ENCODE data around the gene FCRL5.
"Not testable (repeated sequence)": the region's sequence is repeated elsewhere in the genome, so short reads cannot be mapped to it uniquely, and the experiment has no call there.

Gene FCRL5

DNA sequence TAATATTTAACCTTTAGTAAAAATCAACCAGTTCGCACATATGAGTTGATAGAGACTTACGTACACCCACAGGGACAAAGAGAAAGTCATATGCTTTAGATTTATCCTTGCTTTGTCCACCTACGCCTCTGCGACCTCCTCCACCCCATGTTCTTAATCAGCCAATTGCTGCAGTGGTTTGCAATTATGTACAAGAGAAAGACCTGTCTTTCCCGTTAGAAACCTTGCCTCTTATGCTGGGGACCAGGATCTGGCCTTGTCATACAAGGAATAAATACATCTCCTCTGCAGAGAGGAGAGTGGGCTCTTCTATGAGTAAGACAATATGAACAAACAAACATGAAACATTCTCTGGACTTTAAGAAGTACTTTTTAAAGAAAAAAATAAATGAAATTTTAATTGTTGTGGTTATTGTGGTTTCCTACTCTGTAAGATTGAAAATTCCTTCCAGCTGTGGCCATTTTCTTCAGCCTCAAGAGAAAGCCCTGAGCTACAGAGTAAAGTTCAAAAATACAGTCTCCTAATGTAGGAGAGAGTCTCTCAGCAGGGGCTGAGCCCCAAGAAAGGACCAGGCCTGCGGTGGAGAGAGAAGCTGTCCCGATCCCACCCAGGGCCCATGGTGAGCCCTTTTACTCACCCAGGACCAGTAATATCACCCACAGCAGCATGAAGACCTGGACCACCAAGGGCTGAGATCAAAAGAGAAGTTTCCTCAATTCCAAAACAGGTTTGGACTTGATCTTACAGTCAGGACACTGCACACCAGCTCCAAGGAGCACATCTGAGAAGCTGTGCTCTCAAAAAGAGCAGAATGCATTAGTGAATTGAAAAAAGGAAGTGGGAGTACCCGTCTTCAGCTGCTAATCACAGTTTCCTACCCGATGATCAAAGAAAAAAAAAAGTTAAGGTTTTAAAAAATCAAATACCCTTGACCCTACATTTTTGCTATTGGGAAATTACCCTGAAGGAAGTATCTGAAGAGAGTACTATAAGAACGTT is at the start of gene FCRL5:
Gene FCRL5, minus strand, starts transcription at position 822 of the 1,000 bp plus-strand sequence. Its CDS starts 153 bp downstream, at position 669.
- no peak for DNase-seq (ENCODE audit: low read depth)

GRCh38 chr1:157600236-157600635 is 47.9 kb upstream of the FCRL5 start:
- no peak for DNase-seq (ENCODE audit: low read depth)

DNA sequence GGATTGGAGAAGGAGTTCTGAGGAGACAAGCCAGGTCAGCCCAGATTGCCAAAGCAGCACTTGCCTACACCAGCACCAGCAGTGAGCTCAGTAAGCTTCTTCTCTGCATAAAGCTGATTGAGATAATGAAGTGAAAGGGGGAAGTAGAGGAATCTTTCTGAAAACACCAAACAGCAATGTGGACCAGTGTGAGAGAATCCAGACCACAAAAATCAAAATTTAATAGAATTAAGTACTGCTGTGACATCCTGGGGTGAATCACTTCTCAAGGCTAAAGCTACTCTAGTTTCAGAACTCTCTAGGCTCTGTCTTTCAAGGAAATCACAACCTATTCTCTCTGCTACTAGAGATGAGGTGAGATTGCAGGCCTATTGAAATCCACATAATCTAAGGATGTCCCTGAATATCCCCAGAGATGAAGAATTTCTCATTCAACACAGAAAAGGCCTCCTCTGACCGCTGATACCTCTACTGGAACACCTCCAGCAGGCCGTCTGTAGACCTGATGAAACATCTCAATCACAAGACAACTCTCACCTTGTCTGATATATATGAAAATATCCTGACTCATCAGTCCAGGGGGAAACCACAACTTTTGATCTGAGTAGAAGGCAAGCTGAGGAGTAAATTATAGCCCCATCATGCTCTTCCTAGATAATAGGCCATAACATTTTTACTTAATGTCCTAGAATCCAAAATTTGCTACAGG is 45.8 kb upstream of the FCRL5 start, which contains the start of gene FCRL4:
Gene FCRL4, minus strand, starts transcription at position 127 of the 709 bp plus-strand sequence. CDS start 141 bp downstream, outside the sequence.
- no peak for DNase-seq (ENCODE audit: low read depth)

GRCh38 chr1:157596384-157596783 is 44.1 kb upstream of the FCRL5 start:
- DNase-seq (ENCODE audit: low read depth), result no peak

GRCh38 chr1:157595356-157595755 is 43.0 kb upstream of the FCRL5 start:
- DNase-seq (ENCODE audit: low read depth), result no peak

DNA sequence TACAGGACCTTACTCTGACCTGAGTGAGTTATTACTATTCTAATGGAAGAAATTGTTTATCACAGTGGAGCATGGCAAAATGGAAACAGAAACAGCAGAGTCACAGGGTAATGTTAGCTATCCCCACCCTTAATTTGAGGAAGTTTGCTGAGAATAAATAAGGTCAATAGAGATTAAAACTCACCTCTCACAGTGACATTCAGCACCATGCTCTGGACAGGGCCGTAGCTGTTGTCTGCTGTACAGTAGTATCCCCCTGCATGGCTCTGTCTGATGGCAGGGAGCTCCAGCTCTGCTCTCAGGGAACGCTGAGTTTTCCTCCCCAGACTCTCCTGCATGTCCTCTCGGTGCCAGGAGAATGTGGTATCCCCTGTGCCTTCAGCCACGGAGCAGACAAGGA is 33.7 kb upstream of the FCRL5 start:
- no peak for DNase-seq (ENCODE audit: low read depth)

- no peak for DNase-seq (ENCODE audit: low read depth)
Observed at GRCh38 chr1:157584503-157584902, 32.2 kb upstream of the FCRL5 start.

GRCh38 chr1:157580828-157581210 is 28.5 kb upstream of the FCRL5 start:
- no peak for DNase-seq (ENCODE audit: low read depth)

GRCh38 chr1:157580179-157580827 is 28.0 kb upstream of the FCRL5 start:
- DNase-seq (ENCODE audit: low read depth), result peak; percentile 4

DNA sequence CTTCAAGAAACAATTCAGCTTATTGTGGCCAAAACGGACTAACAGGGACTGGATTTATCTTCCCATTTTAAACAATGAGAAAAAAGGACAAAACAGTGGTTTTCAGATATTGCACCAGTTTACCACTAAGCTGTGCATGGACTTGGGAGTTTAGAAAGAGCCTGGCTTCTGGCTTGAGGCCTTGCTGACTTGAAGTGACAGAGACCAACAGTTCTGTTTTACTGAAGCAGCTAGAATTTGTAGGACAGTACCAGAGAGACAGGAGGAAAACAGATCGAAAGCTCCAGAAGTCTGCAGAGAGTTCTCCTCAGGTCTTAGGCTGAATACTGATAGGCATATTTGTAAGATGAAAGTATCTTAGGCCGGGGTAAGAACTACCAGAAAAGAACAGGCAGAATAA is 25.1 kb upstream of the FCRL5 start:
- no peak for DNase-seq (ENCODE audit: low read depth)

DNA sequence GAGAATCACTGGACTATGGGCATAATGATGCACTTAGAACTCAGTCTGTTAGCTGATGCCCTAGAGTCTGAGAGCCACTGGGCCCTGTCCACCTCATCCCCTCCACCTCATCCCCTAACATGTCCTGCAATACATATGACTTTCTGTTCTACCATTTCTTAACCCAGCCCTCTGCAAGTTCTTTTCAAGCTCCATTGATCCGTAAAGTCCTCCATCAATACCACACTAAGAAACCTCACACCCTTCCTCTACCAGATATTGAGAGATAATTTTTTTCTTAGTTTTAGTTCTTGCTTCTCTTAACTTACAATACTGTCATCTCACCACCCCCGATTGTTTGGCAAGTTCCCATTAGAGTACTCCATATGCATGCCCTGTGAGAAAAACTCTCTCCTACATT is 23.4 kb upstream of the FCRL5 start:
- no peak for DNase-seq (ENCODE audit: low read depth)

- DNase-seq (ENCODE audit: low read depth), result no peak
Observed at GRCh38 chr1:157574836-157575235, 22.5 kb upstream of the FCRL5 start.

DNA sequence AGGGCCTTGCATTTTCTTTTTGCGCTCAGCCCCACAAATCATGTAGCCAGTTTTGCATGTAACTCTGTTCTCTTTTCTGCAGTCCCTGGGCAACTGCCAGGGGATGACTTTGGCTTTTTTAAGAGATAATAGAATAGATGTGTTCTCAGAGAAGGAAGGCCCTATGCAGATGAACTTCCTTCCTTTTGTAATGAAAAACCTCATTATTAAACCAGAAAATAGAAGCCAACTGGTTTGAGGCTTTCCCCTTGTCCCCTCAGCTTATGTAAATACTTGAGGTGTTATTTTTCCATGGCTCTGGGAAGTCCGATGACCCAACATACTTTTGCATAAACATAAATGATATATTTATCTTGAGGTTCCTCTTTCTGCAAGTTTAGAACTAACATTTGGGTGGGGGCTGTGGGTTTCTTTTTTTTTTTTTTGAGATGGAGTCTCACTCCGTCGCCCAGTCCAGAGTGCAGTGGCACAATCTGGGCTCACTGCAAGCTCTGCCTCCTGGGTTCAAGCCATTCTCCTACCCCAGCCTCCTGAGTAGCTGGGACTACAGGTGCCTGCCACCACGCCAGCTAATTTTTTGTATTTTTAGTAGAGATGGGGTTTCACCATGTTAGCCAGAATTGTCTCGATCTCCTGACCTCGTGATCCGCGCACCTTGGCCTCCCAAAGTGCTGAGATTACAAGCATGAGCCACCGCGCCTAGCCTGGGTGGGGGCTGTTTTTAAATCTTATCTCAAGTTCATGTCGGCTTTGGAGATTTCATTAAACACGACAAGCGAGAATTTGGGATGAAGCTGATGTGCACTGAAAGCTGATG is 14.4 kb upstream of the FCRL5 start:
- no peak for DNase-seq (ENCODE audit: low read depth)

GRCh38 chr1:157562515-157562914 is 10.2 kb upstream of the FCRL5 start:
- no peak for DNase-seq (ENCODE audit: low read depth)

DNA sequence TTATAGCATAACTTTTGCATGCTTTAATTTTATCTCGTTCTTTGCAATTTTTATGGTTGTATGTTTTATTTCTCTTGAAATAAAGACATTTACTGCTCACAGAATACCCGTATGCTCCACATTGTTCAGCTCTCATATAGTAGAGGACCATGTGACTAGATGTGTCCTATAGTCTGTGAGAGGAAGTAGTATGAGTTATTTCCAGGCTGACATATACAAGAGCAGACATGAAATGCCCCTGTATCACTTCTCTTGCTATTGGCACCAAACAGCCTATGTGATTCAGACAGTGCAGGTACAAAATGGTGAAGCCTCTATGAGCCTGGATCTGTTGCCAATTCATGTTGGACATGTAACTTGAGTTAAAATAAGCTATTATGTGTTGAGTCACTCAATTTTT is 5.8 kb upstream of the FCRL5 start:
- no peak for DNase-seq (ENCODE audit: low read depth)

GRCh38 chr1:157548081-157548480 is 4.2 kb downstream of the FCRL5 start:
- DNase-seq (ENCODE audit: low read depth), result not testable (repeated sequence)

GRCh38 chr1:157542676-157543075 is 9.6 kb downstream of the FCRL5 start:
- DNase-seq (ENCODE audit: low read depth), result no peak

DNA sequence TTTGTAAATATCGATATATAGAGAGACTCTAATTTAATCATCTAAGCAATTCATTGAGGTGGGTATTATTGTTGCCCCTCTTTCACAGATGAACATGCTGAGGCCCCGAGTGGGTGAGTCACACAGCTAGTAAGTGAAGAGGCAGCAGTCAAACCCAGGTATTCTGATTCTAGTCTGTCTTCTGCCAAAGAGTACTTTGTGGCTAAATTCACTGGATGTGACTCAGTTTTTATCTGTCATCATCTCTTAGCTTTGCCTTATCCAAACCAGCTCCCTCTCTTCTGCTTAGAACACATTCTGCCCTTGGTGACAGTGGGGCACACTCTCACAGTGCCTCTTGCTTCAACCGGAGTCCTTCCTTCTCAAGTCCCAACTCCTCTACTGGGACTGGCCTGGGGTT is 11.5 kb downstream of the FCRL5 start:
- DNase-seq (ENCODE audit: low read depth), result no peak

DNA sequence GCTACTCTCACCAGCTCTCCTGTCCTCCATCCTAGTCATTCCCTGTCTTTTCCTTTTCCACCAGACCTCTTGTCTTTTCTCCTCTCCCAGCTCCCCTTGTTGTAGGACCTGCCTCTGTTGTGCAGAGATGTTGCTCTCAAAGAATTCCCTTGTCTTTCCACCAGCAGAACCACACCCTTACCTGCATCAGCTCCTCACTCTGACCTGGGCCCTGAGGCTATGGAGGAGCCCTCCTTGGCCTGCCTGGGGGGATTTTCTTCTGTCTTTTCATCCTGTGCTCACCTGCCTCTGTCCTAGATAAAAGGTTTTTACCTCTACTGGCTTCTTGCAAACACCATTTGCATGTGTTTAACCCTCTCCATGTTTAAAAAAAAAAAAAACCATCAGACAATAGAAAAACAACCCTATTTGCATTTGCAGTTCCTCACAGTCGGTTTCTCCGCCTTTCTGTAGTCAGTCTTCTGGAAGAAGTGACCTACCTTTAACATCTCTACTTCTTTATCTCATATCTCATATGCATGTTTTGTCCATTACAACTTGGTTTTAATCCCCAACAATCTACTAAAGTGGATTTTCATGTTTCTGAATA is 12.1 kb downstream of the FCRL5 start:
- no peak for DNase-seq (ENCODE audit: low read depth)

- DNase-seq (ENCODE audit: low read depth), result no peak
Observed at GRCh38 chr1:157539568-157539967, 12.7 kb downstream of the FCRL5 start.

DNA sequence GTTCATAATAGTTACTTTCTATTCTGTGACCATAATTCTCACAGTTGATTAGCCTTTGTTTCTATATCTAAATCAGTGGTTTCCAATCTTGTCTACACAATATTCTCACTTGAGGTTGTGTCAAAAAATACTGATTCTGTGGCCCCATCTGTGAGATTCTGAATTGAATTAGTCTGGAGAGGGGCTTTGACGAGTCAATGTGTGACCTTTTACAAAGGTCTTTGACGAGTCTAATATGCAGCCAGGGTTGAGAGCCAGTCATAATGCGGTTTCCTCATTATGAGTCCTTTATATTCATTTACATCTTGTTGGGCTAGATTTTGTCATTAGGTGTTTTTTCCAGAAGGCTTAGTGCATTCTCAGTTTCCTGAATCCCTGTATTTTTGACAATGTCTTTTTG is 19.7 kb downstream of the FCRL5 start:
- DNase-seq (ENCODE audit: low read depth), result no peak

Measured in activated gamma-delta T cell treated with anti-CD3 and anti-CD28 coated beads, Interleukin-2, amount 50 U/mL, for 16 hours (primary cell).